Hepatic stellate cell (primary cell): ENCODE data around the gene RAPGEF2.

Experiments
- DNase-seq: peaks from one replicate; pipeline ENCODE4 v3.0.0; 2011; ENCODE audit warnings: low spot score

RAPGEF2 gene

DNA sequence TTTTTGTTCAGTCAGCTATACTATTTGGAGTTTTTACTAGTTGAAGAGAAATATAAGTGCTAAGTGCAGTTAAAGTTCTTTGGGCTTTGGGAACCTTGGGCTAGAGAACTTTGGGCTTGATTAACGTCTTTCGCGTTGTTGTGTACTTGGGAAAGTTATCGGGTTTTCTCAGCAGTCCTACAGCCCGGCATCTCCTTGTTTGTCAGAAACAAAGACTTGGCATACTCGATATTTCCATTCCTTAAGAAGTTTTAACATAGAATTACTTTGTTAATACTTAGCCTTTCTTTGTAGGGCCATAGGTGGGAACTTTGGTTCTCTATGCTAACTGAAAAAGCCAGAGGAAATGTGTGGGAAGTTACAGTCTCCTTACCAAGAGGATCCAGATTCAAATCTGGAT lies 28.7 kb downstream of the RAPGEF2 start:
- DNase-seq: no peak

- no peak for DNase-seq
Observed at GRCh38 chr4:159134429-159134828, 31.6 kb downstream of the RAPGEF2 start.

- no peak for DNase-seq
Observed at GRCh38 chr4:159137176-159137575, 34.3 kb downstream of the RAPGEF2 start.

DNA sequence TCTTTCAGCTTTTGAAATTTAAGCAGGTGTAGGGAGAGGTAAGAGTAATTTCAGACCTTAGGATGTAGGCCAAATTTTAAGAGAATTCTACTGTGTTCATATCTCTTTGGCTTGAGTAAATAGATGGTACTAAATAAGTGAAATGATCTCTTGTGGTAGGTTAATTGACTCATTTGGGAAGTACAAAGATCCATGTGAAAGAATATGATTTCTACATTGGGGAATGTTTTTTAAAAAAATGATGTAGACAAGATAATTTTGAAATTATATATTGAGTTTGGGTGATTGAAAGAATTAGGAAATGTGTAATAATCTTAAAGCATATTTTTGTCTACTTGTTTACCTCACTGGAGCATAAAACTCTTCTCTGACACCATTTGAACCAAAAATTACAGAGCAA lies 35.6 kb downstream of the RAPGEF2 start:
- DNase-seq: no peak

DNA sequence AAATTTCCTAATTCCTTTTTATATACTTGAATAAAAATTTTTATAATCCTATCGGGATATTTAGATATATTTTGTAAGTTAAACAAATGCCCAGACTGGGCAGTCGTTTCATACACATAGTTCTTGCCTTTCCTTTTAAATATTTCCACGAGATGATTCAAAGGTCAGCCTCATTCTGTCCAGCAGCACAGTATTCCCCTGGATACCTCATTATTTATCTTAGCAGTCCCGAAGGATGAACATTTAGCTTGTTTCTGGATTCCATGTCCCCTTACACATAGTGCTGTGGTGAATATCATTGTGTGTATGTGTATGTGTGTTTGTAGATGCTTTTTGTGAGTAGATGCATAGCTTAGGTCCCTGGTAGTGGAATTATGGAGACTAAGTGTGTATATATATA lies 38.3 kb downstream of the RAPGEF2 start:
- DNase-seq: peak; percentile 34

DNA sequence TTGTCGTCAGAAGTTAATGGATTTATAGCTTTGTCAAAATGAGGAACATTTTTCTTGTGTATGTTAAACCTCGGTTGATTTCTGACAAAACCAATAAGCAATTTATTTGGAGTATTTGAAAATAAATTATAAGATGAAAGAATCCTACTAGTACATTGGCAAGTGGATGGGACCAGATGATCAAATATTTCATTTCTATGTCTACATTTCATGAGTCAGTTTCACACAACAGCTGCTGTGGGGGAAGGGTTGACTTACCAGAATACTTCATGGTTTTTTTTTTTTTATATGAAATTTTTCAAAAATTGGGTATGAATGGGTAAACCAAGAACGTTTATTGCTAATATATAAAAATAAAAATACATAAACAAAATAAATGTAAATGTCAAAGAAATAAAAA lies 39.4 kb downstream of the RAPGEF2 start:
- DNase-seq: no peak

DNA sequence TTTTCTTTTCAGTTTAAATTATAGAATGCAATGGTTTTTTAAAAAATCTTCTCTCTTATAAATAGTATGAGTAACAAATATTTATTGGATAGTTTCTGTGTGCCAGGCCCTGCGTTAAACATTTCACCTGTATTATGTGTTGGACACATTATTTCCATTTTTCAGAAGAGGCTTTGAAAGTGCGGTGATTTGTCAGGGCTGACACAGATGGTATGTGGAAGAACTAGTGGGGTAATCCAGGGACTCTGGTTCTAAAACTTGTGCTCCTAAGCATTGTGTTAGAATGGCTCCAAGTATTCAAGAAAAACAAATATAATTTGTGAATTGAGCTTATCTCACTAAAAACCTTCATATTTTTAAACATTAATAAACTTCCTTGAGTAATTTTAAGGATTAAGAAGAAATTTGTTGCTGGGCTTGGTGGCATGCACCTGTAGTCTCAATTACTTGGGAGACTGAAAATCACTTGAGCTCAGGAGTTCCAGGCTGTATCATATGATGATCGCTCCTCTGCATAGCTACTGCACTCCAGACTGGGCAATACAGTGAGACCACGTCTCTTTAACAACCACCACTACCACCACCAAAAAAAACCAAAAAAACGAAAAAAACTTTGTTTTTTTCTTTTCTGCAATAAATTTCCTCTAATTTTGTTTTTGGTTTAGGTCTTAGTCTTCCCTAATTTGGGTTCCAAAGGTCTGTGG lies 40.0 kb downstream of the RAPGEF2 start:
- DNase-seq: no peak

DNA sequence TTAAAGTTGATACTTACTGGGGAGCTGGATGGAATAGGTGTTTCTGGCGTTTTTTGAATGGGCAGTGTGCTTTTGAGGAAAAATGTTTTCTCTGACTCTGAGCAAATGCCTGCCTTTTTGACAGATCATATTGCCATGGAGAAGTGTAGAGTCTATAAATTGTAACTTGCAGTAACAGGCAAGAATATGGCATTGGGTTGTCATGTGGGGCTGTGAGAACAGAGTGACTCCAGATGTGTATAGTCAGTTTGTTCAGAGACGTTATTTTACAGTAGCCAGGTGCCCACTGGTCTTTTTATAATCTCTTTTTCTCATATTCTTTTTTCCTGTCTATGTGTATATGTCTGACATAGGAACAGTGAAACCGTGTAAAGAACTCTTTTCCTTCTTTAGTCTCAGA lies 40.8 kb downstream of the RAPGEF2 start:
- DNase-seq: no peak

GRCh38 chr4:159144112-159144694 lies 41.3 kb downstream of the RAPGEF2 start:
- no peak for DNase-seq

DNA sequence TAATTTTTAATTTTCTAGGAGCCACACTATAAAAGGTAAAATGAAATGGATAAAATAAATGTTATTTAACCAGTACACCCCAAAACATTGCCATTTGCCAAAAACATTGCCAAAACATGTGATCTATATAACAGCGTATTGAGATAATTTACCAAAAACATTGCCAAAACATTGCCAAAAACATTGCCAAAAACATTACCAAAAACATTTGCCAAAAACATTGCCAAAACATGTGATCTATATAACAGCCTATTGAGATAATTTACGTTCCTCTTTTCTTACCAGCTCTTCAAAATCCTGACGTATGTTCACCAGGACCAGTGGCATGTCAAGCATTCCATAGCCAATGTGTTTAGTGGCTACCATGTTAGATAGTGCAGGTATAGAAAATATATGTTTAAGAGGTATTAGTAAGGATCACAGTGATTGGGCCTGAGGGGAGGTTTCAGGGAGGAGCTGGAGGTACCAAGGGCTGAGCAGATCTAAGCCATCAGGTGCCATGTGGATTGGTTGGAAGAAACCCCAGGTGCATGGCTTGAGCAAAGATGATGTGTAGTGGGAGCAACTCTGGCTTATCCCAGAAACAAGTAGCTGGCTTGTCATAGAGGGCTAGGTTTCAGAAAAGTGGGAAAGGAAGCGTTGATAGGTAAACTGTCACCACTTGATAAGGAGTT lies 42.6 kb downstream of the RAPGEF2 start:
- DNase-seq: no peak

DNA sequence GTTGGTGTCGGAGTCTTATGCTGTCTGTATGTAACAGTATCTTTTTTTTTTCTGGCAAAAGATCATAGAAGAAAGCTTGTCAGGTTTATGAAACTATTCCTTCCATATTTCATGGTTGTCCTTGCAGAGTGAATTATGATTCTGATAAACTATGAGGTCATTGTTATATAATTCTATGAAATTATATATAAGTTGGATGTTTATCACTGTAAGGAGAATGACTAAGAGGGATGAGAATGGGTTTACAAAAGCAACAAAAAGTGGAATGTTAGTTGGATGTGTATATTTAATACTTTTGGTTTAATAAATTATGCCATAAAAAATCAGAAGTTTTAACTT lies 43.1 kb downstream of the RAPGEF2 start:
- DNase-seq: peak; percentile 3

DNA sequence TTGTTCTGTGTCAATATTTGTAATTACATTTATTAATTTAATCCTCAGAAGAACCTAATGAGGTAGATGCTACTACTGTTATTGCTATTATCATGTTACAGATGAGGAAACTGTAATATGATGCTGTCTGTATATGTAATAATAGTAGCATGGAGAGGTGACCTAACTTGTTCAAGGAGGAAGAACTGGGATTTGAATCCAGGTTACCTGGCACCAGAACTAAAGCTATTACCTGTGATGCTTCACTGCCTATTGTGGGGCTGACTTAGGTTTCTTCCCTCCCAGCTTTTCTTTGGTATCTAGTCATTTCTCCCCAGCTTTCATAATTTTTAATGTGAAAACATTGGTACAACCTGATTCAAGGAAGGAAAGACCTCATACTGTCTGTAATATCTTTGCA lies 43.6 kb downstream of the RAPGEF2 start:
- no peak for DNase-seq

DNA sequence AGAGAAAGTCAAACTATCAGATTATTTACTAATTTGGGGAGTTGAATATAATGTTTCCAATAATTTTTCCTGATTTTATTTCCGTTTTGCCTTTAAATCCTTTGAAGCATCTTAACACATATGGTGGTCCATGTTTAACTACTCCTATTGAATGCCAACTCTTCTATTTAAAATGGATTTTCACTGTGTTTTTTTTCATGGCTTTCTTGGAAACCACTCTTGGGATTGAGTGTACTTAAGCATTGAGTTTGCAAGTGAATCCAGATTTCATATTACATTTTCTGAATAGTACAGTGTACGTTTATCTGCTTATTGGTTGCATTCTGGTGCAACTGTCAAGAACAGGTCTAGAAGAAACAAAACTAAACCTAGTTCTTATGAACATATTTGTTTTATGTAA lies 45.6 kb downstream of the RAPGEF2 start:
- no peak for DNase-seq

DNA sequence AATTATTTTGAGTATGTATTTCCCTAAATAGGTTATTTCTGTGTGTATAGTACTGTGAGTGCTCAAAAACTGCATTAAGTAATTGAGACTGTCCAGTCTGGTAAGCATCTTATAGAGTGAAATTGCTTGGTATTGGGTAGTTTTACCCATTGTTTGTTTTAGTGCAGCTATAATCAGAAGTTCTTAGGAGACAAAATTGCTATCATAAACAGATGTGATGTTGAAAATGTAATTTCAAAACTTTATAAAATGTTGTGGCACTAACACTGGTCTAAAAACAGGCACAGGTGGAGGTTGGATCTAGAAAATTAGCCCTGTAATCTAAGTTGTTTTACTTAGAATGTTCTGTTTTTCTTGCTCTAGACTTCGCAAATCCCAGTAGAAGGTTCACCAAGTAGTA lies 46.8 kb downstream of the RAPGEF2 start:
- no peak for DNase-seq

- no peak for DNase-seq
Observed at GRCh38 chr4:159150396-159150795, 47.5 kb downstream of the RAPGEF2 start.

- no peak for DNase-seq
Observed at GRCh38 chr4:159150821-159151390, 48.0 kb downstream of the RAPGEF2 start.

- no peak for DNase-seq
Observed at GRCh38 chr4:159151689-159152088, 48.8 kb downstream of the RAPGEF2 start.

DNA sequence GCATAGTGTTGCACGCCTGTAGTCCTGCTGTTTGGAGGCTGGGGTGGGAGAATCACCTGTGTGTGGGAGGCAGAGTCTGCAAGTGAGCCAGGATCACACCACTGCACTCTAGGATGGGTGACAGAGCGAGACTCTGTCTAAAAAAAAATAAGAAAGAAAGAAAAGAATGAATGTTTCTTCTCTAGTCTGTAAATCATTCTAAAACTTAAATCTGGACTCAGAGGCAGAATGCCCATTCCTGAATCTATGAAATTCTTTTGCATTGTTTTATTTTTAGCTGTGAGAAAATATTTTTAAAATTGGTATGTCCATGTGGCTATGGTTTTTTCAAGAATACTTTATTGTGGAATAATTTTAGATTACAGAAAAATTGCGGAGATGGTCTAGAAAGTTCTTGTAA lies 49.3 kb downstream of the RAPGEF2 start:
- no peak for DNase-seq

DNA sequence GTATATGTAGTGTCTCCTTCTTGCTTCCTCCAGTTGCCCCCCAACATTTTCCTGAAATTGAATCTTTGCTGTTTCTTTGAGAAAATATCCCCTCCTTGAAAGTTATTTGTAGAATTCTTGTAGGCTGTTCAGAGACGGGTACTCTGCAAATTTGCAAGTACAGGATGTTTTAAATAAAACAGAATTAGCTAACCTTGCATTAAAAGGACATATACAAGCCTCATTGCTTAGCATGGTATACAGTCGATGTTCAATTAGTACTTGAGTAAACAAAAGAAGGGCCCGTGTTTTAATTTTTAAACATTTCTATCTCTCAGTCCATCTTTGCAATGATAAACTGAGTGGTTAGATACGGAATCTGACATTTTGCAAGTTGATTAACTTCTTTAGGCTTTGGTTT lies 50.8 kb downstream of the RAPGEF2 start:
- DNase-seq: no peak

DNA sequence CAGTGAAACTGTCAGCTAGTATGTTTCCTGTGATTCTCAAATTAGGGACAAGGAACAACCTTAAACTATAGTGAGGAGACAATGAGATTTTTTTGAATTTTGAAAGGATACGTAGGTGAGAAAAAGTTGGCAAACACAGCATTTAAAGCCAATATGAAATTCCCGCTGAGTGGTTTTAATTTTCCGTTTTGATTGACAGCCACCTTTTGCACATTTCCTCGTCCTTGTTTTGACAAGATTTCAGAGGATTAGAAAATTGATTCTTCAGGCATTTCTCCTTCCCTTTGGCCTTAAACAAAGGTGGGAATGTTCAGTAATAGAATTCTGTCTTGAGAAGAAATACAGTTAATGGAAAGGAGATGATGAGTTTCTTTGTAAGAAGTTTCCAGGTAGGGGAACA lies 52.2 kb downstream of the RAPGEF2 start:
- DNase-seq: no peak

GRCh38 chr4:159158083-159158617 lies 55.3 kb downstream of the RAPGEF2 start:
- DNase-seq: no peak

- no peak for DNase-seq
Observed at GRCh38 chr4:159158985-159159384, 56.1 kb downstream of the RAPGEF2 start.

GRCh38 chr4:159159611-159160010 lies 56.7 kb downstream of the RAPGEF2 start:
- no peak for DNase-seq
